GM21786 (cell line): Measurements from ENCODE around the gene GRIP1.

Experiments
- ATAC-seq: cut with Tn5 transposase; IDR thresholded peaks from one replicate; pipeline ENCODE4 v1.9.1; 2021; ENCODE audit not compliant: unreplicated experiment

Gene GRIP1

DNA sequence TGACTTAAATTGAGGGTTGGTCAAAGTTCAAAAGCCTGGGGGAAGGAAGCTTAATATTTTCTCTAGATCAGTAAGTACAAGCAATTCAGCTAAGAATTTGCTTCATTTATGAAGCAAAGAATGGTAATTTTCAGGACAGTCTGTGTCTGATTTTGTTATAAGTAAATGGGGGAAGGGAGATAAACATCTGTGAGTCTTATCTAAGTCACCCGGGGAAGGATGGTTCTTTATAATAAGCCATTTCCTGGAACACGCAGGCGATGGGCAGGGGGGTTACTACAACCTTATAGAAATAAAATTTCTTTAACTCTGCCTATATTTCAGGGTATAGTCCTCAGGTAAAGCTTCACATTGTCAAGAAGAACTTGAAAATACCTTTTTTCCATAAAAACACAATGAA, 333.7 kb downstream of the GRIP1 start:
- ATAC-seq, result no peak

DNA sequence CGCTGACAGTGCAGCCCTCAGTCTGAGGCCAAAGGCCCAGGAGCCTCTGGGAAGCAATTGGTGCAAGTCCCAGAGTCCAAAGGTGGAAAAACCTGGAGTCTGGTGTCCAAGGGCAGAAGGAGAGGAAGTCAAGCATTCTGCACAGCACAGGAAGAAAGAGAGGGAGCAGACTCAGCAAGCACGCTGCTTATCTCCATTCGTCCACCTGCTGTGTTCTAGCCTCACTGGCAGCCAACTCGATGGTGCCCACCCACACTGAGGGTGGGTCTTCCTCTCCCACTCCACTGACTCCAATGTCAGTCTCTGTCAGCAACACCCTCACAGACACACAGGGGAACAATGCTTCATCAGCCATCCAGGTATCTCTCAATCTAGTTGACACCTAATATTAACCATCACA, 337.8 kb downstream of the GRIP1 start:
- no peak for ATAC-seq

DNA sequence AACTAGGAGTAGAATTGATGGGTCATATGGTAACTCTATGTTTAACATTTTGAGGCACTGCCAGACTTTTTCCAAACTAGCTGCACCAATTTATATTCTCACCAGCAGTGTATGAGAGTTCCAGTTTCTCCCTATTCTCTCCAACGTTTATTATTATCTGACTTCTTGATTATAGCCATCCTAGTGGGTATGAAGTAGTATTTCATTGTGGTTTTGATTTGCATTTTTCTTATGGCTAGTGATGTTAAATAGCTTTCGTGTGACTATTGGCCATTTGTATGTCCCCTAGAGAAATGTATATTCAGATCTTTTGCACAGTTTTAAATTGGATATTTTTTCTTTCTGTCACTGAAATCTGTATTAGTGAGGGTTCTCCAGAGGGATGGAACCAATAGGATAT, 338.7 kb downstream of the GRIP1 start:
- ATAC-seq, result no peak

DNA sequence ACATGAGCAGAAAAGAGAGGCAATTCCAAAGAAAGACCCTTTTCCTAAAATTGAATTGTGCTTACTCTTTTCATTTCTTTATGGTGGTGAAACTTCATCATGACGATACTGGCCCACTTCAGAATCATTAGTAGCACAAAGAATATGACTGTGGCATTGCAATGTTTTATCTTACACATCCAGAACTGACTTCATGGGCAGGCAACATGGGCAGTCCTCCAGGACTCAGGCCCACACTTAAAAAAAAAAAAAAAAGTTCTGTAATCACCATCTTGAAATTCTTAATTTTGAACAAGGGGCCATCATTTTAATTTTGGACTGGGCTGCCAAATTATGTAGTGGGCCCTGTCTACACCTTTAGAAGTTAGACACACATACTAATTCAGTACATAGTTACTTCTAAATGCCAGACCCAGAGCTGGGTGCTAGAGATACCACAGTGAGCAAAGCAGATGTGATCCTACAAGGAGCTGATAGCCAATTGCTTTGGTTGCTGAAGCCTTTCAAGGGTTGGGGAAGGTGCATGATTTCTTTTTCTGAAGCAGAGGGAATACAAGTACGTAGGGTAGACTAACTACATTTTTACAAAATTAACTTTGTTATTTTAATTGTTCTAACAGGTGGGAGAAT, 341.4 kb downstream of the GRIP1 start:
- no peak for ATAC-seq

DNA sequence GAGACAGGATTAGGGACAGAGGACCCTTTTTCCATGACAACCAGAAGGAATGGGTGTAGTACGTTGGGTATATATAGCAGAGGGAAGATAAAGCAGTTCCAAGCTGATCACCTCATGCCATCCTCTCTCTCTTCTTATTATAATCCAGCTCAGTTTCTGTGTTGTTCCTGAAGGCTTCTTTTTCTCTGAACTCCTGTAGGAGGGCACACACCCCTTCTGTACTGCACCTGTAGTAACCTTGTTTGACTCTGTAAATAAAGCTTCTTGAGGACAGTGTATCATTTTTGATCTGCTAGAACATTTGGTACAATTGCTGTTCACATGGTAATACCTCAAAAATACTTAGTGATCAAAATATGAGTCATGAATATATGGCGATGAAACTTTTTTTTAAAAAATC, 343.1 kb downstream of the GRIP1 start:
- ATAC-seq, result no peak

DNA sequence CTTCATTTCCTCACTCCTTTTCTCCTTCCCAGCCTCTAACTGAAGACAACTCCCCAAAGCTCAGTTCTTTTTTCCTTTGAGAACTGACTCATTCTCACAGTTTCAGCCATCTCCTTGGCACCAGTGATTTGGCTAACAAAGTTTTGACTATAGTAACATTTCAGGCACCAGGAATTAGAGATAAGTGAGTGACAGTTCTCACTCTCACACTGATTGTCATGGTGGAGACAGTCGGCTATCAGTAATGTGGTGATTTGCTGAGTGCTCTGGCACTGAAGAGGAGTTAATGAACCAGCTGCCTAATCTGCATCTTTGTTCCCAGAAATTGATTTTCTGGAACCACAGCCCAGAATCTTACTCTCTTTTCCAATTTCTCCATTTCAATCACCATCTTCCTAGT, 347.1 kb downstream of the GRIP1 start:
- ATAC-seq, result no peak

DNA sequence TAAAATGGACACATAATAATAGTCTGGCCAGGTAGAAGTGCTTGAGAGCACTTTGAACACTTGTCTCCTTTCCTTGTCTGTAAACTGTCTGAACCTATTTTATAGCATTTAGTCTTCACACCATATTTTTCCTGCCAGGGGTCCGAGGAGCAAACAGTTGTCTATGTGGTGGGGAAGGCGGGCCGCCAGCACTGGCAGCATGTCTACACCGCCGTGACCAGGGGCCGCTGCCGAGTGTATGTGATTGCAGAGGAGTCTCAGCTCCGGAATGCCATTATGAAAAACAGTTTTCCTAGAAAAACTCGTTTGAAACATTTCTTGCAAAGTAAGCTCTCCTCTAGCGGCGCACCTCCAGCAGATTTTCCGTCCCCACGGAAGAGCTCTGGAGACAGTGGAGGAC, 347.9 kb downstream of the GRIP1 start:
- no peak for ATAC-seq

DNA sequence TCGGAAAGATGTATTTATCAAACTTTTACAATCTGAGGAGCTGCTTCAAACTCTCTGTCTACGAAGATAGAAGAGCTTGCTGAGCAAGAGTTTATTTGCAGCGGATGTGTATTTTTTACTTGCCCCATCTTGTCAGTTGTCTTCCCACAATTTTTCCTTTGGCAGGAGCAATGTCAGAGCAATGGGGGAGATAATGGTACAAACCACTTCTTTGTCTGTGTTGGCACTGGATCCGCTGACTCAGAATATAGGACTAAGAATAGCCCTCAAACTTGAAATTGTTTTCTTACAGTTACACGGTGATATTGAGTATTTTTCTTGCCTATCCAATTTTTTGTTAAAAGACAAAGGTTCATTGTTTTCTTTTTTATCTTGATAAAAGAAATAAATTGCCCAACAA, 348.9 kb downstream of the GRIP1 start:
- no peak for ATAC-seq

DNA sequence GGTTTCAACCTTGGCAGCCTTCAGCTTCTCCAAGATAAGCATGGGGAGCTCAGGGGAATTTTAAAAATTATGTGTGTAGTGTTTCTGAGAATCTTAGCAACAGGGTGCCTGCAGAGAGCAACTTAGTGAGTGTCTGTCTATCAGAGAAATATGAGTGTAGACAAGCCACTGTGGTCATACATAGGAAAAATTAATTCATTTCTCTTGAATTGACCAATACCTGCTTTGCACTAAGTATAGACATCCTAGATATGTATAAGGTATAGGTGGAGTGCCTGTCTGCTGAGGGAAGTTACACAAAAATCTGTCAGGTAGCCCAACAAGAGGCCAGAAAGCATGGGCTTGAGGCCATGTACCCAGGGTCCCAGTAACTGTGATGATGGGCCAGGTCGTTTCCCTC, 355.9 kb downstream of the GRIP1 start:
- no peak for ATAC-seq

DNA sequence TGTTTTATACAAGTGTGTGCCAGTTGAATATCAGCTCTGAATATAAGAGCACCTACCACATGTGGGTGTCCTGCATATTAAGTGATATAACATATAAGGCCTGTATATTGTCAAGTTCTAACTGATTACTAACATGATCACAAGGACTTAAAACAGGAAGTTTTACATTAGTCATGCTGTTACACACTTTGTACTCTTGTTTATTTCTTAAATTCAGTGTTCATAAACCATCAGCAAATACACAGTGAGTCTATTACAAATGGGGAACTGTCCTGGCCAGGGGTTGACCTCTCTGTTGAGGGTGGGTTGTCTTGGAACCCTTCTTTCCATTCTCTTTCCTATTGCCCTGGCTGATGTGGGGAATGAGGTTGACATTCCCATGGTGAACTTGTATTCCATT, 357.4 kb downstream of the GRIP1 start:
- no peak for ATAC-seq

DNA sequence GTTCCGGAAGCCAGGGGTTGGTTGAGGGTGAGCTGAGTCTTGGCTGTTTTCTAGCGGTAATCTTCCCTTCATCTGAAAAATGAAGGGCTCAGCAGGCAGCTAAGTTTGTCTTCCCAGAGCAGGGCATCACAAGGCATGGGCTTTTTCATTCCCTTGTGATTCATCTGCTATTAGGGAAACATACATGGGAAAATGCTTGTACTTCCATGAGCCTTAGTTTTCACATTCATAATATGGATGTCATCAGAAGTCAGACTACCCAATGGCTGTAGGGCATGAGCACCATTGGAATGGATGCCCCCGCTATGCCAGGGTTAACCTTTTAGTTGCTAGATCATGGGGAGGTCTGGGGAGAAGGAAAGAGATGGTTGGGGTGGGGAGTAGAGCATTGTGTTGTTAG, 357.9 kb downstream of the GRIP1 start:
- ATAC-seq, result no peak

DNA sequence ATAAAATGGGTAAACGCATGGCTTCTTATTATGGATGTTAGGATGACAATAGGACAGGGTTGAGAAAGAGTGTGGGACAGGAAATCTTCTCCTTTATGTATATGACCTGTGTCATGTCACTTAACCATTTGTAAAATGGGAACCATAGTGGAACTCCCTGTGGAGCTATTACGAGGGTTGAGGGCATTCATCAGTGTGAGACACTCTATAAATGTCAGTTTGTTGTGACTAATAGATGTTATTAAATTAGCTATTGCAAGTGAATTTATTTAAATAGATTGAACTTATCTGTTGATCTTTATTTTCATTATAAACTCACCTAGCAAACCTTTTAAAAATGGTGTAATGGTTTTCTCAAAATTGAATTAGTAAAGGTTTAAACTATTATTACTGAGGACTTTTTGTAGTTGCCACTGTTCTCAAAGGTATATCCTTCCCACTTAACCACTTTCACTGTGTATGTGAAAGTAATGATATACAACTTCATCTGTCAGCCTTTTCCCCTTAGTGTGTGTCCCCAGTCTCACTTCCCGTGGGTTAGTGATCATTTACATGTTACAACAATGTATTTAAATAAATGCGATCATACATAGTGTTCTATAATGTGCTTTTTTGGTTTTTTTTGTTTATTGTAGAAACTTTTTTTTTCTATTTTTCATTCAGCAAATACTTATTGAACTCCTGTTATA, 359.5 kb downstream of the GRIP1 start:
- no peak for ATAC-seq

DNA sequence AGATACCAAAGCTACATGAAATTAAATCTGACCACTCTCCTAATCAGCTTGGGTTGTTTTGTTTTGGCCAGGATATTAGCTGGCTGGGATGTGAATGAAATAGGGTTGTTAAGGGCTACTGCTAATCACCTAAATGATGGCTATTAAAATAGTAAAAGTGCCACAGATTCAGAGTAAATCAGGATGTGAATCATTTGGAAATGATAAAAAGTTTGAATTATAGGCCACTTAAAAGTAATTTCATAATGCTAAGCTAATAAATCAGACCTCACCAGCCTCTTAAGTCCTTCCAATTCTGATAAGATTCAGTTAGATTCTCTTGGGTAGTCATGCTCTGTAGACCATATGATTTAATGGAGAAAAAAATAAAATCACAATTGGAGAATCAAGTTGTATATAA, 364.6 kb downstream of the GRIP1 start:
- no peak for ATAC-seq

DNA sequence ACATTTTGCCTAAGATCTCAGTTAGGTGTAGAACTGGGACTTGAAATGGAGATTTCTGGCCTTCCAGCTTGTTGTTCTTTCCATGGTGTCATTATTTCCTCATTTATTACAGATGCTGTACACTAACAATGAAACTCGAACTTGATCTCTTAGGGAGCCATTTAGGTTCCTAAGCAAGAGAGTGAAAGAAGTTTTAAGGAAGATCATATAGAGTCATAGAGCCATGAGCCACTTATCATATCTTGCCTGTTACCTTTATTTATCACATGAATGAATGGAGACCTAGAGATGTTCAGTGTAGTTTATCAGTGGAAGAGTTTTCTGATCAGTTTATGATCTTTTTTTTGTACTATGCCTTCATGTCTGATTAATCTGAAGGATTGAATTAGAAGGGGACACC, 366.7 kb downstream of the GRIP1 start:
- ATAC-seq, result no peak

DNA sequence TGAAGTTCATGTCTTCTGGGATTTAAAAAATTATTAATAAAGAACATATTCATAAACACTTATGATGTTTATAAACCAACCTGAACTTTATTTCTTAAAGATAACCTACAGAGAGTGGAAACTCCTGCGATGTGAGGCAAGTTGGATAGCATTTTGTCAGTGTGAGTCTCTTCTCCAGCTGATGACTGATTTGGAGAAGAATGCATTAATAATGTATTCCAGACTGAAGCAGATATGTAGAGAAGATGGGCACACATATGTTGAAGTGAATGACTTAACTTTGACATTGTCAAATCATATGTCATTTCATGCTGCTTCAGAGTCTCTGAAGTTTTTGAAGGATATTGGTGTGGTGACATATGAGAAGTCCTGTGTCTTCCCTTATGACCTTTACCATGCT, 369.3 kb downstream of the GRIP1 start:
- no peak for ATAC-seq

DNA sequence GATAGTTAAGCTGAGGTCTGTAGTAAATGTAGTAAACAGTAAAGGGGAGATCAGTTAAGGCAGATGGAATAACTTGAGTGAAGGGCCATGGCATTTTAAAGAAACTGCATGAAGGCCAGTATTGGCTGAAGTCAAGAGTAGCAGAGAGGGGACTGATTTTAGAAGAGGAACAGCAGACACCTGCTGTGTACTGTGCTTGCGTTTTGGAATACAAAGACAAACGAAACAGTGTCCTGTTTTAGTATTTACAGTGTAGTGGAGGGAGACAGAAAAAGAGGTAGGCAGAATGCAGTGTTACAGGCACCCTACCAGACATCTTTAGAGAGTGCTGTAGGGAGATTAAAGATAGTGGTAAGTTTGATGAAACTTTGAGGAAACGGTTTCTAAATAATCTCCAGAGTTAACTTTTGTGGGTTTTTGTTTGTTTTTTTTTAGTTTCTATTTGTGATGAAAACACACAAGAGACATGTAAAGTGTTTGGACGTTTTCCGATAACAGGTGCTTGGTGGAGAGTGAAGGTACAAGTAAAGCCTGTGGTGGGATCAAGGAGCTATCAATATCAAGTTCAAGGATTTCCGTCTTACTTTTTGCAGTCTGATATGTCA, 374.5 kb downstream of the GRIP1 start:
- no peak for ATAC-seq

DNA sequence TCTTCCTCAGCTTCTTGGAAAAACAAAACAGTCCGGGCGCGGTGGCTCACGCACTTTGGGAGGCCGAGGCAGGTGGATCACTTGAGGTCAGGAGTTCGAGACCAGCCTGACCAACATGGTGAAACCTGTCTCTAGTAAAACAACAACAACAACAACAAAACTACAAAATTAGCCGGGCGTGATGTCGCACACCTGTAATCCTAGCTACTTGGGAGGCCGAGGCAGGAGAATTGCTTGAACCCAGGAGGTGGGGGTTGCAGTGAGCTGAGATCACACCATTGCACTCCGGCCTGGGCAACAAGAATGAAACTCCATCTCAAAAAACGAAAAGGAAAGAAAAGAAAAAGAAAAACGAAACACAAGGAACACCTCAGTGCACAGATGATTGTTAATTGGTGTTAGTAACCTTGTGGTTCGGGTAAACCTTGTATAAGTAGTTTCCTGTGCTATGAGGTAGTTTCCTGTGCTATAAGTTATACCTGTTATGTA, 375.5 kb downstream of the GRIP1 start:
- ATAC-seq, result peak; percentile 57

DNA sequence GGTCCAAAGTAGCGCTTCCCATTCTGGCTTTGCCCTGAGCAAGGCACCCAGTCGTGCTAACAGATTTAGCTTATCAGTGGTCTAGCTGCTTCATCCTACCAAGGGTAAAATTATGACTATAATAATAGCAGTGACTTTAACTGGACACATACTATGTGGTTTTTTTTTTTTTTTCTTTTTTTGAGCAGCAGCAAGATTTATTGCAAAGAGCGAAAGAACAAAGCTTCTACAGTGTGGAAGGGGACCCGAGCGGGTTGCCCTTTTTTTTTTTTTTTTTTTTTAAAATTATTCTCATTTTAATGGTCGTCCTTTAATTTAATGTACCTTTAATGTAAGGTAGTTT, 376.1 kb downstream of the GRIP1 start:
- no peak for ATAC-seq

DNA sequence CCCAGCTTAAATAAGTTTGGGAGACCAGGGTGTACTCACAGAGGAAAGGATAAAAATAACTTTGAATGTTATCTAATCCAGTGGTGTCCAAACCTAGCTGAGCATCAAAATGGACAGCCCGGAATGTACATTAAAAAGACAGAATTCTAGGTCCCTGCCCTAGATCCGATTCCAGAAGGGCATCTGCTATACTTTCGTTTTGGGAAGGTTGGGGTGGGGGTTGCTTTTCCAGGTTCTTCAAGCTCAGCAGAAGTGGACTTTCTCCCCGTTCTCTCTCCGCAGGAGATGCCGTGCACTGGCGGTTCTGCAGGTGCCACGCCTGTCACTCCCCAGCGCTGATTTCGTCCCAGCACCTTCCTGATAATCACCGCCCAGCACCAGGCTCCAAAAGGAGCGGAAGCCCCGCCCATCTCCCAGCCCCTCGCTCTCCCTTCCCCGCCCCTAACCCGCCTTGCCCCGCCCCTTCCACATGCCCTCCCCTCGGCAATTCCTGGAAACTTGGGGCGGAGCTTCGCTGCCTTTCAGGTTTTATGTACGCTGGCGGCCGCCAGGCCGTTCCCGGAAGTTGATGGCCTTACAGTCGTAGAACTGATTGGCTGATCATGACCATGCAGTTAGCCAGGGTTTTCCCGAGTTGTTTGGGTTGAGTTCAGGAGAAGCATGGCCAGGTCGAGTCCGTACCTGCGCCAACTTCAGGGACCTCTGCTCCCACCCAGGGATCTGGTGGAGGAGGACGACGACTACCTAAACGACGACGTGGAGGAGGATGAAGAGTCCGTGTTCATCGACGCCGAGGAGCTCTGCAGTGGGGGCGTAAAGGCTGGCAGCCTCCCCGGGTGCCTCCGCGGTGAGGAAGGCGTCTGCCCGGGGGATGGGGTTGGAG, 376.7 kb downstream of the GRIP1 start, which contains the start of gene HELB:
TSS of gene HELB (plus strand) at position 550 of the 883 bp plus-strand sequence. CDS start at position 661, 111 bp downstream.
- ATAC-seq, result peak; percentile 87

DNA sequence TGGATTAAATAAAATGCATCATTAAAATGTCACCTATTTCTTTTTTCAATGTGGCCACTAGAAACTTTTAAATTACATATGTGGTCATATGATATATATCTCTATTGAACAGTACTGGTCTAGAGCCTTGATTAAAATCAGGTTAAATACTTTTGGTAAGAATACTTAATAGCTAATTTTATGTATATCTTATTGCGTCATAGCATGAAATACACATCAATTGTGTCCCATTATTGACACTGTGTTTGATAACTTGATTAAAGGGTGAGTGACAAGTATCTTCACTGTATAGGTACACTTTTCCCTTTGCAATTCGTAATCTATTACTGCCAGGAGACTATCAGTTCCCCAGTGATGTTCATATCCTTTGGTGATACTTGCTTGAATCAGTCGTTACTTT, 381.0 kb downstream of the GRIP1 start:
- no peak for ATAC-seq
